NCI-H774 (cell line): ENCODE data around the gene LAMB1.
"Not testable (repeated sequence)": the region's sequence is repeated elsewhere in the genome, so short reads cannot be mapped to it uniquely, and the experiment has no call there.

Source experiments
- DNase-seq: peaks from one replicate; lab custom pipeline; 2025; lab: John Stamatoyannopoulos, UW

The LAMB1 gene

DNA sequence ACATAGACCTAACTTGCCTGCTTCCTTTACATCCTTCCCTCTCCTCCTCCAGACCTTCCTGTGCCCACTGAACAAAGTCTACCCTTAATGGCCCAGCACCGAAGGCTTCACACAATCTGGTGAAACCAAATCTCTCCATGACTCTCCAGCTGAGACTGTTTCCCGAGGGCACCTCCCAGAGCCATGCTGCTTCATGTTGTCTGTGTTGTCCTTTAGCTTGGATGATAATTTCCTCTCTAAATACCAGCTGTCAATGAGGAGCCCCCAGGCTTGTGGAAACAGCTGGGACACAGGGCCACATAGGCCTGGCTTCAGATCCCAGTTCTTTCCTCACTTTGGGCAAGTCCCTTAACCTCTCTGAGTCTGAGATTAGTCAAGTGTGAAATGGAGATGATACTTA lies 57.6 kb downstream of the LAMB1 start:
- no peak for DNase-seq

GRCh38 chr7:107944411-107945169 lies 58.4 kb downstream of the LAMB1 start:
- no peak for DNase-seq

DNA sequence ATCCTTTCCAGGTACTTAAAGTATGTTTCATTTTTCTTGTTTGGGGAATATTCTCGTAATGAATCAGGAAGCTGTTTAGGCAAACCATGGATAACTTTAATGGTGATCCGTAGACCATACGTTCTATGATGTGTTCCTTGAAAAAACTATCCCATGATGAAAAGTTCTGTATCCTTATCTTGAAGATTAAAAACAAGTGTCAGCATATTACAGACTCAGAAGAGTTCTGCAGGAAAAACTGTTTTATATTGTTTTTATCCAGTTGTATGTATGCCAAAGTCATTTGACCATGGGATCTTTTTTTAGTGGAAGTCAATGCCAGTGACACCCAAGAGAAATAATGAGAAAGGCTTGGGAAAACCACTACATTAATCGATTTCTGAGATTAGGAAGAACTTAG lies 59.9 kb downstream of the LAMB1 start:
- DNase-seq: no peak

- no peak for DNase-seq
These were observed 62.0 kb downstream of the LAMB1 start for GRCh38 chr7:107940951-107941350.

DNA sequence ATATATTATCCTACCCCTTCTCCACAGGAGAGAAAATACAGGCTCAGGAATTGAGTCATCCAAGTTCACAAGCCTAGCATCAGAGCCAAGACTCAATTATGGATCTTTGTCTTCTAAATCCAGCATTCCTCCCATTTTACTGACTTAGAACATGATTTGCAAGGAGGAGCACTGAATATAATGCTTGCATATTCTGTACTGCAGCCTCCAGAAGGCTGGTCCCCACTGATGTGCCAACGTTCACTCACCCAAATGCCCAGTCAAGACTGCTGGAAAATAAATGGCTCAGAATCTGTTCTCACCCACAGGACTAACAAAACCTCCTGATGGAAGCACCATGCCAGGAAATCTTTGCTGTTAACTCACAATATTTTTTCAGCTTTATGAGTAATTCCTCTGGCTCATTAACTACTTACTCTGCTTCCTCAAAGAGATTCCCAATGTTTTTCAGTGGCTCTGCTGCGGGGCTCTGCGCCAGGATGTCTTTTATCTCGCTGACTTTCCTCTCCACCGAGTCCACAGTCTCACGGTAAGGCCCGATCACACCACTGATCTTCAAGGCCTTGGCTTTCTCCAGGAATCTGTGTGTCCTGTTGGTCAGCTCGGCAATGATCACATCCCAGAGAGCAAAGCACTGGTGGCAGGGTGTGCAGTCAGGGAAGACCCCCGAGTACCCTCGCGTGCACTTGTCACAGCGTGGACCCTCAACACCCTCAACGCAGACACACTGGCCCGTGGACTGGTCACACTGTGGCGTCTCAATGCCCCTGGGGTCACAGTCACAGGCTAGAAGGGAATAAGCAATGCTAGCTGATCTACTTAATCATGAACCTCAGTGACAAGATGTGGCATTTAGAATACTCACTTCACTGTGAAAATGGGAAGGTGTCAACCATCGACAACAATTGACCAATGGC lies 63.1 kb downstream of the LAMB1 start:
- DNase-seq: no peak

DNA sequence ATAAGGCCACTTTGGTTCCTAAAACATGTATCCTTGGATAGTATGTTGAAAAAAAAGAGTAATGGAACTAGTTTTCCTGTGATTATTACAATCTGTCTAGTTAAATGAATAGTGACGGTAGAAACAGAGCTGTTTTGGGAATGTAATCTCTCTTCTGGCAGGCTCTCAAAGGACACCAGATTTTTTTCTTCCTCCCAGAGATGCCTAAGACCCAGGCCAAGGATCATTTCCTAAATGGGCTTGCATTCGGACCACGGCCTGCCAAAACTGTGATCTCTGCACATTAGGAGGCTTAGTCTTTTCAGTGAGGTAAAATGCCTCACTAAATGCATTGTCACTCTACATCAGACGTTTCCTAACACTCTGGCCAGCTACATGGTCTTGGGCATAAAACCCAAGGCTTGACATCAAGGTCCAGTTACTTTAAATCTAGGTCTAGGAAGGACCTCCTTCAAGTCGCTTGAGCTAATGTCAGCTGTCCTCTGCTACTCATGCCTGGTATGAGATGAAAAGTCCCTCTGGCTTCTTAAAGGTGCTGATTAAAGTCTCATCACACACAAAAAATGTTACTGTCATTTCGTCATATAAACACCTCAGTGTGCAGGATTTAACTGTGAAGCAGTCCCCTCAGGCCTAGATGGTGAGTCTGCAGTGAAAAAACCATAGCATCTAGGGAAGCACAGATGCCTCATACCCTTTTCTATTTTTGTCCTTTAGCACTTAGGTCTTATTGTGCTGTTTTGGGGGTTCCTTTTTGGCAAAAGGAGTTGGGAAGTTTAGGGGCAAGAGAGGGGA lies 64.3 kb downstream of the LAMB1 start:
- DNase-seq: no peak

DNA sequence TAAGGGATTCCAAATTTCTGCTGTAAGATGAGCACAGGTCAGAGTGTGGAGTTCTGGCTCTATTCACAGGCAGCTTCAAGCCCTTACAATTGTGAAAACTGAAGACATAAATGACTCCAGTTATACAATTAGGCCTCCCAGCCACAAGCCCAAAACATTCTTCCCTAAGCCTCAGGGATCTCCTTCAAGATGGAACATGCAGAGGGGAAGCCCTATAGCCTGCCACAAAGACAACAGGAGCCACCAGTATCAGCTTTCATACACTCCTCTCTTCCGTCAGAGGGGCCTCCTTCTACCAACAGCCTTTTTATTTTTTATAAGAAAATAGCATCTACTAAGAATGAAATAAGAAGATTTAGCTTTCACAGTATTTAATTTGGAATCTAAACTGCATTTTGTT lies 65.4 kb downstream of the LAMB1 start:
- DNase-seq: no peak

GRCh38 chr7:107936312-107936711 lies 66.6 kb downstream of the LAMB1 start:
- DNase-seq: no peak

GRCh38 chr7:107934991-107935770 lies 67.8 kb downstream of the LAMB1 start:
- no peak for DNase-seq

DNA sequence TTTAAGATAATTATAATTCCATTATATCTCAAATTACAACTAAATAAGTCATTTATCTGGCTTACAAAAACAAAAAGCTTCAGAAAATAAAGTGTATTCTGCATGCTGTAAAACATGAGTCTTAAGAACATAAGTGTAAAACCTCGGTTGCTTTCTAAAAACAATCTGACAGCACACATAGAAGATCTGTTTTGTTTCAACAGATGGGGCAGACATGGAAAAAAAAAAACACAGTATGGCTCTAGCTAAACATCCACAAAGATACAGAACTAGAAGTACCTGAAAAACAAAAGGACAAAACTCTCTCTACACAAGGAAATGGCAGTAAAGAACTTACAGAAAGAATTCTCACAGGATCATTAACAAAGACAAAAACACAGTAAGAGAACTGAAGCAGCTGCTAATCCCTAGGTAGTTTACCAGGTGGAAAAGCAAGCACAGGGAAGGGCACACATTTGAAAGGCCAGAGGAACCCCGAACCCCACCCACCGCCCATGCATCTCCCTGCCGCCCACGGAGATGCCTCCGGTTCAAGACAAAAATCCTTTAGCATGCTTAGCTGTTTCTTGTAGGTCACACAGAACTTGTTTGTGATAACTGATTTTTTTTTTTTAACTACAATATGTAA lies 69.5 kb downstream of the LAMB1 start:
- DNase-seq: no peak

GRCh38 chr7:107932805-107933204 lies 70.2 kb downstream of the LAMB1 start:
- DNase-seq: no peak

DNA sequence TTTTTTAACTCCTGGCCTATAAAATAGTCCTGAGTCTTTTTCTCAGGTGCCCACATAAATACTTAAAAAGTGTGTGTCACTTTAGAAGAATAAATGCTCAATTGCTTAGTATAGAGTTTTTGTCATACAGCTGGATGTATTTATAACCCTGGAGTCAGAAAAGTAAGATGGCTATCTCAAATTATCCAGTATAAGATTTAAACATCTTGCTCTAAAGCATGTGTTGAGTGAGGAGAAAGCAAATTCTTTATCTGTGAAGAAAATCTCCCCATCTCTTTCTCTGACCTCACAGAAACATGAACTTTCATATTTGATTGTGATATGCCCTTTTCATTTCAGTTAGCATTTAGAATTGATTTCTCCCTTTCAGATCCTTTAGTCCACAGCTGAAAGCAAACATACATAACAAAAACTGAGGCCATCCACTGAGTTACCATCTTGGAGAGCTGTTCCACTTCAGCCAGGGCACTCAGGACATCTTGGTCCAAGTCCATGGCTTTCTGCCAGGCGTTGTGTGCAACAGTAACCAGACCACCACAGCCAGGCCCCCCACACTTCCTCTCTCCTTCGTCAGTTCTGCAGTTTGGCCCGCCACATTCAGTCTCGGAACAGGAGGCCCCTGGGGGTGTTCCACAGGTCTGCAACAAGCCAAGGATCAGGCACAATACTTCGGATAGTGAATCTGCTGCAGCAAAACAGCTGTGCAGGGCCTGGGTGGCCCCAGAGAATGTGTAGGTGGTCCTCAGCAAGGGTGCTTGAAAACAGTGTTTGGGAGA lies 71.0 kb downstream of the LAMB1 start:
- DNase-seq: no peak

DNA sequence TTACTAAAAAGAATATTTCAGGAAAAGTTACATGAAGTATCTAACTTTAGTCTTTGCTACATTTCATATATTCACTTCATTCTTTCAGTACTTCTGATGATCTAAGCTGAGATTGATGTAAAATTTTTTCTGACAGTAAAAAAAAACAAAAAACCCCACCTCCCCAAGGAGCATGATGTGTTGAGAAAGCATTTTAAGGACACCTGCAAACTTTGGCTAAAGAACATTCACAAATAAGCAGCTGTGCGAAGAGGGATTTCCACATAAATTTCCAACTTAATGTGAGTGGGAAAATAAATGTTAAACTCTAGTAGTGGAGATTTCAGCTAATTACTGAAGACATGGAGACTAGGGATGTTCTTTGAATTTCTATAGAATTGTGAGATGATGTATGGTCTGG lies 76.5 kb downstream of the LAMB1 start:
- no peak for DNase-seq

- DNase-seq: no peak
These were observed 78.0 kb downstream of the LAMB1 start for GRCh38 chr7:107924841-107925504.

DNA sequence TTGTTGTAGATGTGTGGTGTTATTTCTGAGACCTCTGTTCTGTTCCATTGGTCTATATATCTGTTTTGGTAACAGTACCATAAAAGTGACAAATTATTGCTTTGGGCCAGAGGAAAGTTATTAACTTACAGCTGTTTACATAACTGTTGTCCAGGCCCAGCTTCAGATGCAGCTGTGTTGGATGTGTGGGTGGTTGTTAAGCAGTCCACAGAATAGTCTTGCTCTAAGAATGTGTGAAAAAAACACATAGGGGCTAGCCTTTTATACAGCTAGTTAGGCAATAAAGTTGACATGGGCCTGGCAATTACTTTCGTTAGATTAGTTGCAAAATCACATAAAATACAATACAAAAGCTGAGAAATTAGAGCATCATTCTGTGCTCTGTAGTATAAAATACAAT lies 80.1 kb downstream of the LAMB1 start:
- no peak for DNase-seq

- DNase-seq: not testable (repeated sequence)
These were observed 81.1 kb downstream of the LAMB1 start for GRCh38 chr7:107921826-107922225.

- no peak for DNase-seq
These were observed 82.8 kb downstream of the LAMB1 start for GRCh38 chr7:107920048-107920772.

- DNase-seq: no peak
These were observed 84.0 kb downstream of the LAMB1 start for GRCh38 chr7:107918948-107919347.
